Measurements from ENCODE around the gene ZNF106.

- no peak for TF ChIP-seq CTCF (IDR thresholded peaks at IDR 0.05)
- no peak for TF ChIP-seq POLR2AphosphoS5 (IDR thresholded peaks at IDR 0.05; ENCODE audit: insufficient read depth in 1 of 2, low read depth in 1 of 2)
- TF ChIP-seq POLR2A (IDR thresholded peaks at IDR 0.05), result no peak
These were observed 126.4 kb downstream of the ZNF106 start for GRCh38 chr15:42364529-42364928.

Data from vagina (tissue), 2 donors.